Measurements from ENCODE around the gene NXPE4. TPM values are rescaled to one million over a fixed set of nuclear protein-coding genes. Genes with fewer than 3 reads are reported as not detected.
A peak's percentile ranks its signal among the peaks of the same experiment; 100 is the strongest.

NXPE4 gene
- total RNA-seq, 1 donor from 2014 or later: not detected

DNA sequence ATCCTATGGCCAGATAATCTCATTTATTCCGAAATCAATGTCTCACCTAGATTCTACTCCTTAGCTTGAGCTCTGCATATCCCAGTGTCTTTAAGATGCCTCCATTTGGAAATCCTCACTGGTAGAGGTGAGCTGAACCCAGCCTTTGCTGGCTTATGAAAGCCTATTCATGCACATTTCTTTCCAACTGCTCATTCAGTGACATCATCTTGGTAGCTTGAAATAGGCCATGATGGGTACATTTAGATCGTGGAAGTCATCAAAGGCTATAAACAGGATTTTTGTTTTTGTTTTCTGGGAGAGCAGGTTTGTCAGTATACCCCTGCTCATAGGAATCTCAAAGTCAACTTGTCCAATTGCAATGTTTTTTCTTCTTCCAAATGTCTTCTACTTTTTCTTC lies 41.9 kb downstream of the NXPE4 start:
- Histone ChIP-seq H3K9me3 (no peaks in the 10 kb centered on the region), H3K36me3 (no peaks in the 10 kb centered on the region), H3K27me3 (no peaks in the 10 kb centered on the region), H3K4me1 (no peaks in the 10 kb centered on the region), H3K4me3 (no peak overlapping the region), H3K27ac (no peak overlapping the region)
- no peak for DNase-seq (ENCODE audit: extremely low spot score in 2 of 2)
- TF ChIP-seq POLR2AphosphoS5 (IDR thresholded peaks at IDR 0.05; ENCODE audit: insufficient read depth in 1 of 2, low read depth in 1 of 2): no peak
- TF ChIP-seq, protein P1, sequence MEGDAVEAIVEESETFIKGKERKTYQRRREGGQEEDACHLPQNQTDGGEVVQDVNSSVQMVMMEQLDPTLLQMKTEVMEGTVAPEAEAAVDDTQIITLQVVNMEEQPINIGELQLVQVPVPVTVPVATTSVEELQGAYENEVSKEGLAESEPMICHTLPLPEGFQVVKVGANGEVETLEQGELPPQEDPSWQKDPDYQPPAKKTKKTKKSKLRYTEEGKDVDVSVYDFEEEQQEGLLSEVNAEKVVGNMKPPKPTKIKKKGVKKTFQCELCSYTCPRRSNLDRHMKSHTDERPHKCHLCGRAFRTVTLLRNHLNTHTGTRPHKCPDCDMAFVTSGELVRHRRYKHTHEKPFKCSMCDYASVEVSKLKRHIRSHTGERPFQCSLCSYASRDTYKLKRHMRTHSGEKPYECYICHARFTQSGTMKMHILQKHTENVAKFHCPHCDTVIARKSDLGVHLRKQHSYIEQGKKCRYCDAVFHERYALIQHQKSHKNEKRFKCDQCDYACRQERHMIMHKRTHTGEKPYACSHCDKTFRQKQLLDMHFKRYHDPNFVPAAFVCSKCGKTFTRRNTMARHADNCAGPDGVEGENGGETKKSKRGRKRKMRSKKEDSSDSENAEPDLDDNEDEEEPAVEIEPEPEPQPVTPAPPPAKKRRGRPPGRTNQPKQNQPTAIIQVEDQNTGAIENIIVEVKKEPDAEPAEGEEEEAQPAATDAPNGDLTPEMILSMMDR (IDR thresholded peaks at IDR 0.05): no peak
- TF ChIP-seq POLR2A (IDR thresholded peaks at IDR 0.05): no peak
- intact Hi-C loops (cut with DNase I): no loop called here

DNA sequence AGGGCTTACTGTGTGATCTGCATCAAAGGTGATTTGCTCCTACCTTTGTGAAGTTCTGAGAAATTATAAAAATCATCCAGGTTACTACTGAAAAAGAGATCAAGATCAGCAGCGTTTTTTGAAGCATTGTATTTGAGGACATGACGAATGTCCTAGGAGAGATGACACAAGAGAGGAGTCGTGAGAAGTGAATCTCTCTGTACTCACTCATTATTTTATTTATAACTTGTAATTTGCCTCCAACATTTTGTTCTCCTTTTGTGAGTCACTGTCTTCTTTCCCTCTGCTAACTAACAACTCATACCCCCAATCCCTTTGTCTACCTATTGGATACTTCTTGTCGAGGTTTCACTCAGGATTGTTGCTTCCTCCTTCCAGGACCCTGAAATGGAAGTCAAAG lies 44.5 kb downstream of the NXPE4 start:
- no peaks in the 10 kb centered on the region for H3K9me3 ChIP-seq

DNA sequence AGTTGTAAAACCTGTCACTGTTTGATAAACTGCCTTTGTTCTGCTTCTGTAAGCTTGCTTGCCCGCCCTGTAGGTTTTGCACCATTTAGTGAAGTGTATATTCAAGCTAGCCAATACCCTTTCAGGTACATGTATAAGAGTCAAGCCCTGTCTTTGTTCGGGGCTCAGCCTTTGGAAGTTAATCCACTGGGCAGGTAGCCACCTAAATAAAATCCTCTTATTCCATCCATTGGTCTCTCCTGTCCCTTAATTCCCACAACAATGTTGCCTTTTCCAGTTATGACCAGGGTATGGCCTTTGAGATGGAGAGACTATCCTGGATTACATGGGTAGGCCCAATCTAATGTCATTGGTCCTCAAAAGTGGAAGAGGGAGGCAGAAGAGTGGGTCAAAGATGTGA lies 69.9 kb downstream of the NXPE4 start:
- Histone ChIP-seq H3K4me3 (no peak overlapping the region), H3K27me3 (no peaks in the 10 kb centered on the region), H3K27ac (no peak overlapping the region), H3K4me1 (no peaks in the 10 kb centered on the region), H3K9me3 (no peaks in the 10 kb centered on the region), H3K36me3 (no peaks in the 10 kb centered on the region)
- no peak for DNase-seq (ENCODE audit: extremely low spot score in 2 of 2)
- no peak for TF ChIP-seq POLR2AphosphoS5 (IDR thresholded peaks at IDR 0.05; ENCODE audit: insufficient read depth in 1 of 2, low read depth in 1 of 2)
- TF ChIP-seq, protein P1 (IDR thresholded peaks at IDR 0.05): no peak
- TF ChIP-seq POLR2A (IDR thresholded peaks at IDR 0.05): no peak
- intact Hi-C loops (cut with DNase I): no loop called here

More for the DNA sequence above, 44.5 kb downstream of the NXPE4 start:
- intact Hi-C loops (cut with DNase I): no loop called here
- no peak for DNase-seq (ENCODE audit: extremely low spot score in 2 of 2)
- Histone ChIP-seq H3K27ac (no peak overlapping the region), H3K4me3 (no peak overlapping the region), H3K27me3 (no peaks in the 10 kb centered on the region), H3K36me3 (no peaks in the 10 kb centered on the region), H3K4me1 (no peaks in the 10 kb centered on the region)
- TF ChIP-seq, protein P1 (IDR thresholded peaks at IDR 0.05): no peak
- TF ChIP-seq POLR2A (IDR thresholded peaks at IDR 0.05): no peak
- no peak for TF ChIP-seq POLR2AphosphoS5 (IDR thresholded peaks at IDR 0.05; ENCODE audit: insufficient read depth in 1 of 2, low read depth in 1 of 2)

DNA sequence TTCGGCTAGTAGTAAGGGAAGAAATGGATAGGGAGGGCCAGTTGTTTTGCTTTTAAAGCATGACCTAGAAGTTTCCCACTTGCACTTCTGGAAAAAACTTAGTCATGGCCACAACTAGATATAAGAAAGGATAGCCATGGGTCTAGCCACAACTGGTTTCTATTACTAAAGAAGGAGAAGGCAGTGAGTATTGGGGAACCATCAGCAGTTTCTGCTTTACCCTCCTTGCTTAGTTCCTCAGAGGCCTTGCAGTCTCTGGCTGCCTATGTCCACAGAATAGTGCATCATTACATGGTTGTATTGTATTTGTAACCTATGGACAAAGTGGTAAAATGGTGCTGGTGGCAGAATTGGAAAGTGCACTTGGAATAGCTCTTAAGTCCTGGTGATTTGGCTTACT lies 71.5 kb downstream of the NXPE4 start:
- intact Hi-C loops (cut with DNase I): no loop called here
- no peak for TF ChIP-seq POLR2AphosphoS5 (IDR thresholded peaks at IDR 0.05; ENCODE audit: insufficient read depth in 1 of 2, low read depth in 1 of 2)
- TF ChIP-seq, protein P1 (IDR thresholded peaks at IDR 0.05): no peak
- TF ChIP-seq POLR2A (IDR thresholded peaks at IDR 0.05): no peak

DNA sequence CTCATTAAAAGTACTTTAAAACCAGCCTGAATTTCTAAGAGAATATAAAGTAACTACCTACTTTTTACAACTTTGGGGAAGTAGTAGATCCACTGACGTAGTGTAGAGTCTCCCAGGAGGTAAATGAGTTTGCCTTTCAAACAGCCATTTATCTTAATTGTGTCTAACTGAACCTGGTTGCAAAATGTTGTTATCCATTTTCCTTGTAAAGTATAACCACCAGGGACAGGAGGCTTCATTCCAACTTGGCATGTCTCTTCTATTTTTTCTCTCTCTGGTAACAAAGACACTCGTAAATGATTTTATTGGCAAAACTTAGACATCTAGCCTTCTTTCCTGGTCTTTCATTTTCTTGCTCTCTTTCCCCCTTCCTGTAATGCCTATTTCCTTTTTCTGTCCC lies 72.8 kb downstream of the NXPE4 start:
- no peak for DNase-seq (ENCODE audit: extremely low spot score in 2 of 2)
- Histone ChIP-seq H3K4me3 (no peak overlapping the region), H3K27ac (no peak overlapping the region), H3K36me3 (no peaks in the 10 kb centered on the region), H3K9me3 (no peaks in the 10 kb centered on the region), H3K4me1 (no peaks in the 10 kb centered on the region), H3K27me3 (no peaks in the 10 kb centered on the region)
- TF ChIP-seq POLR2AphosphoS5 (IDR thresholded peaks at IDR 0.05; ENCODE audit: insufficient read depth in 1 of 2, low read depth in 1 of 2) (peak in 1 of 2 donors; percentile 45), POLR2A (IDR thresholded peaks at IDR 0.05) (no peak)
- intact Hi-C loops (cut with DNase I): no loop called here

More for the DNA sequence above, 71.5 kb downstream of the NXPE4 start:
- no peaks in the 10 kb centered on the region for H3K27me3 ChIP-seq
- no peaks in the 10 kb centered on the region for H3K36me3 ChIP-seq
- H3K4me1 ChIP-seq: no peaks in the 10 kb centered on the region
- H3K27ac ChIP-seq: no peak overlapping the region
- H3K4me3 ChIP-seq: no peak overlapping the region
- H3K9me3 ChIP-seq: no peaks in the 10 kb centered on the region
- no peak for DNase-seq (ENCODE audit: extremely low spot score in 2 of 2)

Small RNA genes within 50 kb of the gene (small RNA-seq; reads per million reads assigned to genes)
- gene RF01210: not detected

Other genes starting within 250 kb of the NXPE4 start
- 2.7 TPM for gene C11orf71, start 195.3 kb downstream of the NXPE4 start, total RNA-seq
- gene RBM7, start 195.1 kb downstream of the NXPE4 start, total RNA-seq: 24.8 TPM
- 146 TPM for gene REXO2, start 156.3 kb downstream of the NXPE4 start, total RNA-seq
- gene NXPE1, start 35.9 kb downstream of the NXPE4 start, total RNA-seq: not detected
- not detected for gene NXPE2, start 82.7 kb upstream of the NXPE4 start, total RNA-seq

Measured in vagina (tissue), 2 donors.